ENCODE results near the gene LCP1. TPM values are rescaled to one million over a fixed set of nuclear protein-coding genes. Genes with fewer than 3 reads are reported as not detected.

The LCP1 gene
- total RNA-seq, 2 experiments from 2014 or later, result 965 to 1,009 TPM

DNA sequence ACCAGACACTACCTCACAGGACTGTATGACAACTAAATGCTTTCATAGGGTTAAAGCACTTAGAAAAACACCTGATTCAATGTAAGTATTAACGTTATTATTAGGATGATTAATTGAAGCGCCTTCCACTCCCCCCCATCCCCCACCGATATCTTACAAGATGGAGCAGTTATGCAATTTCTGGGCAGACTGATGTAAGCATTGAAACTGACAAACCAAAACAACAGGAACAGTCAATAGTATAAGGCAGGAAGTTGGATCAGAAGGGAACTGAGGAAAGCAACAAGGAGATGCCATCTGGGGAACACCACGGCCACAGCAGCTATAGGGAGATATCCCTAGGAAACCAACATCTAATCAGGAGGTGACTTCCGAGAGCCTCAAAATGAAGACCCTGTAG, 3.8 kb downstream of the LCP1 start:
- Mint-ChIP-seq H3K4me3 (peak overlapping the region; percentile 98), H3K36me3 (peaks cover 51% of the 10 kb centered on the region), H3K4me1 (peaks cover 60% of the 10 kb centered on the region), H3K9me3 (no peaks in the 10 kb centered on the region), H3K27me3 (no peaks in the 10 kb centered on the region), H3K27ac (peak overlapping the region; percentile 92)
- ATAC-seq (ENCODE audit: low read depth), result no peak
- POLR2A ChIA-PET, result interaction anchor here (1.5 kb wide), 1 partner anchor 18 kb away, joined by 8 read pairs; no protein-coding TSS in a partner anchor
- no peak for DNase-seq

DNA sequence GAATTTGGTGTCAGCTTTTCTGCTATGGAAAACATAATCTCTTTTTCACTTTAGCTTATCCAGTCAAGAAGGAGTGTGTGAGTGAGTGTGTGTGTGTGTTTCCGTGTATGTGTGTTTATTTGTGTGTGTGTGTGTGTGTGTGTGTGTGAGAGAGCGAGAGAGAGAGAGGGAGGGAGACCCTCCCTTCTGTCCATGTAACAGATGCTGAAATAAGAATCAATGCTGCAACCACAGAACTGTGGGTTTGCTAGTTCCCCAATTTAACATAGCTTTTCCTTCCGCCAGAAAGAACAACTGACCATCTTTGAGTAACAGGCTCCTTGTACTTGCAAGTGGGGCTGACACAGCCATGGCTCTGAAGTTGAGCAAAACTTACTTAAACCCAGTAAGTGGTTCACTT, 5.2 kb downstream of the LCP1 start:
- H3K4me1 Mint-ChIP-seq, result peaks cover 63% of the 10 kb centered on the region
- no peak for ATAC-seq (ENCODE audit: low read depth)
- POLR2A ChIA-PET, result interaction anchor here (0.7 to 1.5 kb wide), 9 partner anchors 8 to 103 kb away, joined by 3 to 8 read pairs (median 4); partner anchors contain the start of gene LRRC63
- H3K27me3 Mint-ChIP-seq, result no peaks in the 10 kb centered on the region
- no peak for DNase-seq
- H3K4me3 Mint-ChIP-seq, result peak overlapping the region; percentile 98
- no peaks in the 10 kb centered on the region for H3K9me3 Mint-ChIP-seq
- peak overlapping the region; percentile 92 for H3K27ac Mint-ChIP-seq
- H3K36me3 Mint-ChIP-seq, result peaks cover 53% of the 10 kb centered on the region

- DNase-seq (no peak), ATAC-seq (ENCODE audit: low read depth) (peak; percentile 13)
- peaks cover 87% of the 10 kb centered on the region for H3K4me1 Mint-ChIP-seq
- H3K27ac Mint-ChIP-seq, result peak overlapping the region; percentile 90
- H3K27me3 Mint-ChIP-seq, result no peaks in the 10 kb centered on the region
- no peaks in the 10 kb centered on the region for H3K9me3 Mint-ChIP-seq
- POLR2A ChIA-PET, result interaction anchor here (2.2 to 9.1 kb wide), 3 partner anchors 8 to 29 kb away, joined by 6 to 134 read pairs (median 40); partner anchors contain the start of gene LCP1
- peak overlapping the region; percentile 84 for H3K4me3 Mint-ChIP-seq
- H3K36me3 Mint-ChIP-seq, result peaks cover 60% of the 10 kb centered on the region
Measured at GRCh38 chr13:46173656-46174055, 8.3 kb downstream of the LCP1 start.

DNA sequence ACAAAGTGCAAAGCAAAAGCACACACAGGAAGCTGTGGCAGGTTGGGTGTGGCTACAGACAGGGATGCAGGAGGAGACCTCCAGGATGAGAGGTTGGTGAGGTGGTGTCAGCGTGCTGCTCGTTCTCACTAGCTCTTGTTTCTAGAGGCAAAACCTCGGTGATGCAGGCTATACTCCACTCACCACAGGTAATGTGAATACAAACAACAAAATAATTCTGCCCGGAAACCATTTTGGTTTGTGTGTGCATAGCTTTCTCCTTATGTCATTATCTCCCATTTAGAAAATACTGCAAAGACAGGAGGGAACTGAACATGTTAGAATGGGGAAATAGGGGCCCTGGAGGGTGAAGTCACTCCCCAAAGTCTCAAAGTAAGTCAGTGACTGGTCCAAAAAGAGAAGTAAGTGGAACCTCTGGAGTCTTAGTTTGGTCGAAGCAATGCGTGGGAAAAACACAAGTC, 9.4 kb downstream of the LCP1 start:
- no peaks in the 10 kb centered on the region for H3K9me3 Mint-ChIP-seq
- H3K36me3 Mint-ChIP-seq, result peaks cover 54% of the 10 kb centered on the region
- H3K4me3 Mint-ChIP-seq, result peak overlapping the region; percentile 84
- H3K27ac Mint-ChIP-seq, result peak overlapping the region; percentile 90
- DNase-seq, result peak; percentile 65
- POLR2A ChIA-PET, result interaction anchor here (0.6 to 9.1 kb wide), 12 partner anchors 9 to 560 kb away, joined by 3 to 134 read pairs (median 4); partner anchors contain the start of gene LCP1
- peak; percentile 85 for ATAC-seq (ENCODE audit: low read depth)
- H3K27me3 Mint-ChIP-seq, result no peaks in the 10 kb centered on the region
- H3K4me1 Mint-ChIP-seq, result peaks cover 88% of the 10 kb centered on the region

DNA sequence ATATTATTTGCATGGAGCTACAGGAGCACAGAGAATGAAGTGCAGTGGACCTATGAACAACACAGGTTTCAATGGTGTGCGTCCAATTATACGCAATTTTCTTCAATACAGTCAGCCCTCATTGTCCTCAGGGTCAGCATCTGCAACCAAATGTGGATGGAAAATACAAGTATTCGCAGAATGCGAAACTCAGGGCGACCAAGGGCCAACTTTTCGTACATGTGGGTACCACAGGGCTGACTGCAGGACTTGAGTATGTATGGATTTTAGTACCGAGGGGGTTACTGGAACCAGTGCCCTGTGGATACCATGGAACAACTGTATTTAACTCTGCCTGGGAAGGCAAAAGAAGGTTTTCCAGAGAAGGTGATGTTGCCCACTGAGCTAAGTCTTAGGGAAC, 10.2 kb downstream of the LCP1 start:
- Mint-ChIP-seq H3K4me1 (peaks cover 89% of the 10 kb centered on the region), H3K27ac (peak overlapping the region; percentile 90), H3K27me3 (no peaks in the 10 kb centered on the region), H3K4me3 (peak overlapping the region; percentile 84), H3K36me3 (peaks cover 52% of the 10 kb centered on the region), H3K9me3 (no peaks in the 10 kb centered on the region)
- POLR2A ChIA-PET, result interaction anchor here (0.6 to 9.1 kb wide), 9 partner anchors 8 to 142 kb away, joined by 3 to 134 read pairs (median 6); partner anchors contain the start of gene LCP1
- no peak for DNase-seq
- ATAC-seq (ENCODE audit: low read depth), result no peak

DNA sequence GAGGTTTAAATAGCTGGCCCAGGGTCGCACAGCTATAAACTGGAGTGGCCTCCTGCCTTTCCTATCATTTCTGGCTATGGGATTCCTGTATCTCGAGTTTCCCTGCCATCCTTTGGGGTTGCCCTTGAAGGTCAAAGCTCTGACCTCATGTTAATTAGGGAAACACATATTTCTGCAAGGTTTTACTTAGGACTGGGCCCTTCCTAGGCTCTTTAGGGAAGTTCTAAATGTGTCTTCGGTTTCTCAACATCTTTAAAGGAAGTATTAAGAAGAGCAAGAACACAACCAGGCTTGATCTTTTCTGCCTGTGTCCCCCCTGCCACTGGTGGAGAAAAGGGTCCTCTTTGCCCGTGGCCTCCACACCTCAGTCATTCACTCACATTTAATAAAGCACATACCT, 10.8 kb downstream of the LCP1 start:
- Mint-ChIP-seq H3K36me3 (peaks cover 51% of the 10 kb centered on the region), H3K9me3 (no peaks in the 10 kb centered on the region), H3K27me3 (no peaks in the 10 kb centered on the region), H3K4me1 (peaks cover 87% of the 10 kb centered on the region), H3K27ac (peak overlapping the region; percentile 83), H3K4me3 (peak overlapping the region; percentile 84)
- POLR2A ChIA-PET, result interaction anchor here (1.3 to 9.1 kb wide), 6 partner anchors 10 to 40 kb away, joined by 4 to 134 read pairs (median 6); partner anchors contain the start of gene LCP1
- DNase-seq (no peak), ATAC-seq (ENCODE audit: low read depth) (no peak)

GRCh38 chr13:46170687-46171086, 11.3 kb downstream of the LCP1 start:
- Mint-ChIP-seq H3K9me3 (no peaks in the 10 kb centered on the region), H3K27me3 (no peaks in the 10 kb centered on the region), H3K27ac (peak overlapping the region; percentile 83), H3K4me1 (peaks cover 87% of the 10 kb centered on the region), H3K36me3 (peaks cover 49% of the 10 kb centered on the region), H3K4me3 (peak overlapping the region; percentile 84)
- DNase-seq (no peak), ATAC-seq (ENCODE audit: low read depth) (peak; percentile 14)
- POLR2A ChIA-PET, result interaction anchor here (1.3 to 9.1 kb wide), 7 partner anchors 9 to 125 kb away, joined by 4 to 134 read pairs (median 5); partner anchors contain the start of gene LCP1

DNA sequence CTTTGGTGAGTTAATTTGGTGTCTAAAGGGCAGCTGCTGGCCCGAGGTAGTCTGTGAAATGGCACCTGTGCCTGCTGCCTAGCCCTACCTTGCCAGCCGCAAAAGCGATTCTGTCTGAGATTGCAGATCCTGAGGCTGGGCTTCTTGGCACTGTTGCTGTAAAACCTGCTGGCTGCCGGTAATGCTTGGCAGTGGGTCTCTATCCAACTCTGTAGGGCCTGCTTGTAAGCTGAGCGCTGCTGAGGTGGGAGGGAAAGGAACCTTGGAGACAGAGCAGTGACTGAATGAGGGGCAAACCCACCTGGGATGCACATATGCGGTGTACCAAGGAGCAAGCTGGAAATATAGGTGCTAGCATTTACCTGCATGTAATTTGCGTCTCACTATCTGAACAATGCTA, 11.7 kb downstream of the LCP1 start:
- Mint-ChIP-seq H3K36me3 (peaks cover 45% of the 10 kb centered on the region), H3K9me3 (no peaks in the 10 kb centered on the region), H3K27ac (peak overlapping the region; percentile 83), H3K27me3 (no peaks in the 10 kb centered on the region), H3K4me3 (peak overlapping the region; percentile 84), H3K4me1 (peaks cover 86% of the 10 kb centered on the region)
- POLR2A ChIA-PET, result interaction anchor here (1.3 to 9.1 kb wide), 7 partner anchors 9 to 125 kb away, joined by 4 to 134 read pairs (median 5); partner anchors contain the start of gene LCP1
- DNase-seq (no peak), ATAC-seq (ENCODE audit: low read depth) (no peak)

GRCh38 chr13:46169758-46170157, 12.2 kb downstream of the LCP1 start:
- Mint-ChIP-seq H3K9me3 (no peaks in the 10 kb centered on the region), H3K4me3 (peak overlapping the region; percentile 84), H3K4me1 (peaks cover 83% of the 10 kb centered on the region), H3K27me3 (no peaks in the 10 kb centered on the region), H3K27ac (peak overlapping the region; percentile 83), H3K36me3 (peaks cover 44% of the 10 kb centered on the region)
- no peak for ATAC-seq (ENCODE audit: low read depth)
- DNase-seq, result no peak
- POLR2A ChIA-PET, result interaction anchor here (0.6 to 9.1 kb wide), 6 partner anchors 8 to 126 kb away, joined by 3 to 134 read pairs (median 6); partner anchors contain the start of gene LCP1

DNA sequence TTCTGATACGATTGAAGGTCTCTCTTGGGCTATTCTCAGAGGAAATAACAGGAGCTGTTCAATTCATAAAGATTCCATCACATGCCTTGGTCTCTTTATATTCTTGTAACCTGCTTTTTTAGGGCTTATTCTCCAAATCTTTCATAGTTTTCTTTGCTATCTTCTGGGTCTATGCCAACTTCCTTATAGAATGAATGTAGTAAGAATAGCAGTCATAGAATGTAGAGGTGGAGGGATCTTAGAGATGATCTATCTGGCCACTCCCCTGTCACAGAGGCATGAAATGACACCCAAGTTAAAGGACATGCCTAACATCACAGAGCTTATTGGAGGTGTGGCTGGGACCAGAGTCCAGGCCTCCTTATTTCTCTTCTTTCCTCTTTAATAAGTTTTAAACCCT, 13.2 kb downstream of the LCP1 start:
- no peak for DNase-seq
- no peak for ATAC-seq (ENCODE audit: low read depth)
- POLR2A ChIA-PET, result interaction anchor here (0.7 to 9.1 kb wide), 8 partner anchors 8 to 116 kb away, joined by 3 to 134 read pairs (median 4); partner anchors contain the start of genes LCP1 and ZC3H13

DNA sequence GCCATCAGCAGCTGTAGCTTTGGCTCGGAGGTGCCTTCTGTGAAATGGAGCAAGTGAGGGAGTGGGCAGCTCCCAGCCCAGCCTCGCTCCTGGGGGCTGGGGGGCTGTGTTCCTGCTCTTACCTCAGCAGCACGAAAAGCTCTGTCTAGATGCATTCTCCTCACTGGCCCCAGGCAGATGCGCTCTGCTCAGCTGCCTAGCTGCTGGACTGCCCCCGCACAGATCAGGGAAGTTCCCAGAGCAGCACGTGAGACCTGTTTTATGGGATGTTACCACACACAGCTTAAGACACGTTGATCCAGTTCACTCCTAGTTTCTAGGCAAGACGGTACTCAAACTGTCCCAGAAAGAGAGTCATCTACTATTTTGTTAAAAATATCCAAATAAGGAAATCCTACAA, 13.6 kb downstream of the LCP1 start:
- Mint-ChIP-seq H3K4me1 (peaks cover 79% of the 10 kb centered on the region), H3K9me3 (no peaks in the 10 kb centered on the region), H3K27ac (peak overlapping the region; percentile 83), H3K4me3 (peak overlapping the region; percentile 84), H3K27me3 (no peaks in the 10 kb centered on the region), H3K36me3 (peaks cover 42% of the 10 kb centered on the region)
- DNase-seq (no peak), ATAC-seq (ENCODE audit: low read depth) (no peak)
- POLR2A ChIA-PET, result interaction anchor here (0.7 to 9.1 kb wide), 9 partner anchors 8 to 121 kb away, joined by 3 to 134 read pairs (median 4); partner anchors contain the start of genes LCP1, LRRC63 and ZC3H13

More for the DNA sequence above, 13.2 kb downstream of the LCP1 start:
- Mint-ChIP-seq H3K27ac (peak overlapping the region; percentile 83), H3K4me1 (peaks cover 83% of the 10 kb centered on the region), H3K9me3 (no peaks in the 10 kb centered on the region), H3K4me3 (peak overlapping the region; percentile 84), H3K36me3 (peaks cover 45% of the 10 kb centered on the region), H3K27me3 (no peaks in the 10 kb centered on the region)

DNA sequence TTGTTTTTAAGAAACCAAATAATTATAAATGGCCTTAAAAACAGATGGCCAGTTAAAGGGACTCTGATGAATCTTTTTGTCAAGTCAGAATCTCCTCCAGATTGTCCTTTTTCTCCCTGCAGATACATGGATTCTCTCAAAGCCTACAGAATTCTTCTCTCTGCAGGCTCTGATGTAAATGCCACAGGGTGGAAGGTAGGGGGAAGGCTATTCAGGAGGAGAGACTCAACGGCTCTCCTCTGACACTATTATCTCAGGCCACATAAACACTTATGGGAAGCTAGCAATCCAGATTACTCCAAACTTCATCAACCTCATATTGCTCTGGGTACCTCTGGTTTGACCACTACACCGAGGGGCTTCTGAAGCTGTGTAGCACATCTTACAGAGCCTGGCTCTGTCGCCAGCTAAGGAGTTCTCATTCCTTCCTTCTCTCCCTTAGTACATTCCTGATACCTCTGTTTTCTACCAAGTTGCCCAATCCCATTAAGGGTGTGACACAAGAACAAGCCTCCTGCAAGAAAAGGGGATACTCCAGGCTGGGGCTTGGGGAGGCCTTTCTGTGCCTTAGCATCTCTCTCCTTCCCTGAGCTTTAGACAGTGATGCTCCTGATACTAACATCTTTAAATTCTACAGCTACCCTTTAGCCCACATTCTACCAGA, 14.9 kb downstream of the LCP1 start:
- Mint-ChIP-seq H3K4me3 (peak overlapping the region; percentile 84), H3K27ac (peak overlapping the region; percentile 83), H3K9me3 (no peaks in the 10 kb centered on the region), H3K4me1 (peaks cover 68% of the 10 kb centered on the region), H3K36me3 (peaks cover 45% of the 10 kb centered on the region), H3K27me3 (no peaks in the 10 kb centered on the region)
- DNase-seq (no peak), ATAC-seq (ENCODE audit: low read depth) (no peak)
- POLR2A ChIA-PET, result interaction anchor here (0.7 to 9.1 kb wide), 7 partner anchors 12 to 124 kb away, joined by 3 to 134 read pairs (median 4); partner anchors contain the start of genes LCP1 and LRRC63

DNA sequence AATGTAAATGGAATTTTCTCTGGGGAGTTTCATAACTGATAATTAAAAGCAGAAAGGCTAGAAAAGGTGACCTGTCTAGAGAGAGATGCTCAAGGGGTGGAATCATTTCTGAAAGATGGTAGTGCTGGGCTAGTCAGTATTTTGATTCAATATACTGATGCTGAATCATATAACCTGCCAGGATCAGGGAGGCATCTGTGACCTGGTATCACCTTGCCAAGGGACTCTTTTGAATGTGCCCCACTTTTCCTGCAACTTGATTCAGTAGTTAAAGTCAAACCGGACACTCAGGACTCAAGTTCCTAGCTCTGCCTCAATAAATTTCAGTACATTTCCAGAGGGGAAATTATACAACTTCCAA, 15.8 kb downstream of the LCP1 start:
- Mint-ChIP-seq H3K27ac (peak overlapping the region; percentile 30), H3K4me1 (peaks cover 69% of the 10 kb centered on the region), H3K9me3 (no peaks in the 10 kb centered on the region), H3K4me3 (peak overlapping the region; percentile 60), H3K36me3 (peaks cover 49% of the 10 kb centered on the region), H3K27me3 (no peaks in the 10 kb centered on the region)
- ATAC-seq (ENCODE audit: low read depth), result no peak
- no peak for DNase-seq
- POLR2A ChIA-PET, result interaction anchor here (0.7 to 9.1 kb wide), 2 partner anchors 15 to 125 kb away, joined by 3 to 134 read pairs; partner anchors contain the start of gene LCP1
